HG03066 (cell line): ENCODE results near the gene MICAL1.

Experiments
- ATAC-seq: cut with Tn5 transposase; IDR thresholded peaks from one replicate; pipeline ENCODE4 v1.9.1; 2021; ENCODE audit warnings: low read depth; ENCODE audit not compliant: unreplicated experiment

MICAL1 gene

DNA sequence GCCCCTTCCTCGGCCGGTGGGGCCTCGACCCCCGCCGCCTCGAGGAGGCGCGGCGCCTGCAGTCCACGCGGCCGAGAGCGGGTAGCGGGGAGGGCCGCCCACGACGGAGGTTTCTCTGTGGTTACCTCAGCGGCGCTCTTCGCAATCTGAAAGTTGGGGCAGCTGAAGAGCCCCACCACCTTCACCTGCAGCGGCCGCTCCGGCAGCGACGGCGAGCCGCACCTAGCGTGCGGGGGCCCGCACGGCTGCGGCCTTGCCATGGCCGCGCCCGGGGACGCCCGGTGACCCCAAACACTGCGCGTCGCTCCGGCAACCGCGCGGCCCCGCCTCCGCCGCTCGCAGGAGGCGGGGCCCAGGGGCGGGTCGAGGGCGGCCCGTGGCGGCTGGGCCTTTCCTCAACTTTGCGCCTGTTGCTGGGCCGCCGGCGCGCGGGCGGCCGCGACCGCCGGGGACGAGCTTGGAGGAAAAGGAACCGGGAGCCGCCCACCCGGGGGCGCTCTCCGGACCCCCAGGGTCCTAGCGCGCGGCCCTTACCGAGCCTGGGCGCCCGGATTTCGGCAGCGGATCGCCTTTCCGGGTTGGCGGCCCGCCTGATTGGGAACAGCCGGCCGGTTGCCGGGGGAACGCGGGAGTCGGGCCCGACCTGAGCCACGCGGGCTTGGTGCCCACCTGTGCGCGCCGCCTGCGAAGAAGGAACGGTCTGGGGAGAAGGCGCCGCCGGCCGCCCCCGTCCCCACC, 15.1 kb downstream of the MICAL1 start, which contains the start of the genes PPIL6 and SMPD2:
Gene PPIL6, minus strand, starts transcription at position 298 of the 738 bp plus-strand sequence. Its CDS starts 38 bp downstream, at position 260.
Gene SMPD2, plus strand, starts transcription at position 394 of the 738 bp plus-strand sequence. CDS start 398 bp downstream, outside the sequence.
- peak; percentile 84 for ATAC-seq

DNA sequence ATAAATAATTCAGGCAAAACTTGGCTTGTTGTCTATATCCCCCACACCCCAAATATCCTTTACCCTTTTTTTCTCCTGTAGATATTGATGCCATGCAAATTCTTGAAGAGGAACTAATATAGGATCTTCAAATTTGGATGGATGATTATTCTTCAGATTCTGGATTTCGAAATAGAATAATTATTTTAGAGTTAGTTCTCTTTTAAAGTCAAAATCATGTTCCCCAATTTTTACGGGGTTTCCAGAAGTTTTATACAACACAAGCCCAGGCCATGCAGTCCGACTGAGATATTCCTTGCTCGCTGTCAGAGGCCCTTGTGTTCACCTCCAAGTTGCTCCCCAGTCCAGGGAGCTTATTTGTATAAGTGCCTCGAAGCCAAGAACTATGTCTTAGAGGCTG, 19.5 kb downstream of the MICAL1 start:
- no peak for ATAC-seq

DNA sequence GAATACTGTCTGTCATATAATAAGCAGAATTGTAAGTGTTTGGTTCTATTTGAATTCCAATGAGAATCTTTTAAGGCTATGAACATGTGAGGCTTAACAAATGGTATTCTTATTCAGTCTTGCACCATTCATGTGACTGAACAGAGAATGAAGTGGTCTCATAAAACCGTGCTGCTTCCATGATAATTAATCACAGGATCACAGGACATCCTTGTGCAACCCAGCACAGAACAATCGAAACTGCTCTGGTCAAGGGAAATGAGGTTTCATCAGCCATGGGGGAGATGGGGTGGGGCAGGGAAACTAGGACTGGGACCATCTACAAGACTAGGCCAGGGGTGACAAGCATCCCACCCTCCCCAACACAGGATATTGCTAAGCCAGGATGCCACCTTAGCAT, 21.1 kb downstream of the MICAL1 start:
- ATAC-seq = no peak

DNA sequence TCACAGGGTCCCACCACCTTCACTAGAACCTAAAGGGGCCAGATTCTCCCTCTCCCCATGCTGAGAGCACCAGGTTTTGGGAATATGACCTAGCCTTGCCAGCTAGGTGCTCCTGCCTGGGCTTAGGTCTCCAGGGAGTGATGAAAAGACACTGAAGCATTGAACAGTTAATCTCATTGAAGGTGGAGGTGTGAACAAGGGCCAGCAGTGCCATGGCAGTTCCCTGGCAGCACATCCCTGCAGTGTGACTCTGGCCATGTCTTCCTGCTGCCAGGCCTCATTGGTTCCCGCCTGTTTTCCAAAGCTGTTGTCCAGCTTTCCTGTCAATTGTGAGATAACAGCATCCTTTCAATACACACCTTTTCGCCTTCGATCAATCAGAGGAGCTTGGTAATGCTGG, 26.1 kb downstream of the MICAL1 start:
- no peak for ATAC-seq

DNA sequence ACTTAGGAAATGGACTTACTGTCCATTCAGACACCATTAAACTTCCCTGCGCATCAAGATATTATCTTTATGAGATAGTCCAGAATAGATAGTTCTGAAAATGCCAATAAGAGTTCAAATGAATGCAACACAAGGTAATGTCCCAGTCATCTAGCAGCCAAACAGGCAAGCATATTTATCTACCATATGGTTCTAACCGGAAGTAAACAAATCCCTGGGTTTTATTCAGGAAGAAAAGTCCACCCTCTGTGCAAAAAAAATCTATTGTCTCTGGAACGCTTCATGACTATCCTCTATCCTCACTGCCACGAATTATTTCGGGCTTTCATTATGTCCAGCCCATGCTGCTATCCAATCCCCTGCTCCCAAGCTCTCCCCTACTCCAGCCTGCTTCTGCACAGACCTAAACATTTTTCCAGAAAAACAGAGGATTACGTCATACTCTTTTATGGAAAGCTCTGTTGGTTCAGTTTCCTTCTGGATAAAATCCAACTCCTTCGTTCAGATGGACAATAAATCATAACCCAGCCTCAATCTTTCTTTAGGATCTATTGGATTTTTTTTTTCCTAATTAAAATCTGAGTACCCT, 26.6 kb downstream of the MICAL1 start:
- ATAC-seq = no peak

- no peak for ATAC-seq
Observed at GRCh38 chr6:109424946-109425345, 30.6 kb downstream of the MICAL1 start.

- ATAC-seq = no peak
Observed at GRCh38 chr6:109421184-109421583, 34.4 kb downstream of the MICAL1 start.

- no peak for ATAC-seq
Observed at GRCh38 chr6:109420751-109421150, 34.8 kb downstream of the MICAL1 start.

DNA sequence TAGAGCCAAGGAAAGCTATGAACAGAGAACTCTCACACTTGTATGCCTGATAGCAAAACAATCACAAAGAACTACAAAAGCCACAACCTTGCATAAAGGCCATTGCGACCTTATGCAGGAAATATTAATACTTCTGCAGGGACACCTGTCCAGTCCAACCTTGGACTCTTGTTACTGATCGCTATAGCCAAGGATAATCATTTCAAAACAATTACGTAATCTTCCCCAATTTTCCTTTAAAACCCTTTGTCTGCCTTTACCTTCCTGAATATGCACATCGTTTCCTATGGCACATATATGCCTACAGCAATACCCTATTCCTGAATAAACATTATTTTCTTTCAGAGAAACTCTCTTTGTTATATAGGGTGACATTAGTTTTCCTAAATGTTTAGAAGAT, 37.9 kb downstream of the MICAL1 start:
- no peak for ATAC-seq

- no peak for ATAC-seq
Observed at GRCh38 chr6:109411034-109411433, 44.5 kb downstream of the MICAL1 start.

DNA sequence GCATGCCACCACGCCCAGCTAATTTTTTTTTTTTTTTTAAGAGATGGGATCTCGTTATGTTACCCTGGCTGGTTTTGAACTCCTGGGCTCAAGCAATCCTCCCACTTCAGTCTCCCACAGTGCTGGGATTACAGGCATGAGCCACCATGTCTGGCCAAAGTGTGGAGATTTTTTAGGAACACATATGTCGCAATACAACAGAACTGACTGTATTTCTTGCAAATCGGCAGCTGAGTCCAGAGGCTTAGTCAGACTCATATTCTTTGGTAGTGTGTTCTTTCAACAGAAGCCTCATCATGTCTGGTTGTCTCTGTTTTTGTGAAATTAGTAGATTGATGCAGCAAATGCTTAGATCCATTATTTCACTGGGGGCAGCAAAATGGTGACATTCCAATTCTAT, 49.4 kb downstream of the MICAL1 start:
- no peak for ATAC-seq

- no peak for ATAC-seq
Observed at GRCh38 chr6:109397020-109397419, 58.6 kb downstream of the MICAL1 start.

GRCh38 chr6:109396046-109396718, 59.4 kb downstream of the MICAL1 start:
- no peak for ATAC-seq
